ENCODE results near the gene RNF187. TPM values are rescaled to one million over a fixed set of nuclear protein-coding genes. Genes with fewer than 3 reads are reported as not detected.

The RNF187 gene
- total and polyA plus RNA-seq, 9 donors: 22.3 to 70.4 (median 56.2) TPM

DNA sequence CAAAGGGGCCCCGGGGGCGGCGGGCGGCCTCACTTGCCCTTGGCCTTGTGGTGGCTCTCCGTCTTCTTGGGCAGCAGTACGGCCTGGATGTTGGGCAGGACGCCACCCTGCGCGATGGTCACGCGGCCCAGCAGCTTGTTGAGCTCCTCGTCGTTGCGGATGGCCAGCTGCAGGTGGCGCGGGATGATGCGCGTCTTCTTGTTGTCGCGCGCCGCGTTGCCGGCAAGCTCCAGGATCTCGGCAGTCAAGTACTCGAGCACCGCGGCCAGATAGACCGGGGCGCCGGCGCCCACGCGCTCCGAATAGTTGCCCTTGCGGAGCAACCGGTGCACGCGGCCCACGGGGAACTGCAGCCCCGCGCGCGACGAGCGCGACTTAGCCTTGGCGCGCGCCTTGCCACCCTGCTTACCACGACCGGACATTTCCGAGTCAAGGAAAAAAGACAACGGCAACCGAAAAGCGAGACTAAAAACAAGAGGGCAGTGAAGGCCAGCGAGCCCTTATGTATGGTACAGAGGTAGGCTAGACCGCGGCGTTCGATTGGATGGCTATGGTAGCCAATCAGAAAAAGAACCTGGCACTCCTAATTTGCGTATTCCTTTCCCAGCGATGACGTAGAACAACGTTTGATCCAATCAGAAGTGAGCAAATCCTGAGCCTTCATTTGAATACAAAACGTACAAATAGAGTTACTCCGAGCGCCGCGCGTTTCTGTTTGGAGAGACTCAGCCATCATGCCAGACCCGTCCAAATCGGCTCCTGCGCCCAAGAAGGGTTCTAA, 29.6 kb upstream of the RNF187 start:
- no peaks in the 10 kb centered on the region for H3K9me3 ChIP-seq (replicated peaks; ENCODE audit: control insufficient read depth, low read depth, low read length)
- H3K36me3 ChIP-seq (ENCODE audit: control insufficient read depth, insufficient read depth, low read length): peaks cover 9% of the 10 kb centered on the region
- peak overlapping the region; percentile 76 for H3K4me3 ChIP-seq (ENCODE audit: low read length)
- H3K27ac ChIP-seq (ENCODE audit: low read length): peak overlapping the region; percentile 96
- H3K4me1 ChIP-seq (ENCODE audit: control insufficient read depth, insufficient read depth, low read length): peaks cover 19% of the 10 kb centered on the region
- H3K27me3 ChIP-seq (ENCODE audit: control insufficient read depth, insufficient read depth, low read length): peaks cover 14% of the 10 kb centered on the region
- under 1% methylated on average over 74 of the region's 74 CpGs for WGBS (ENCODE audit: insufficient coverage)
- DNase-seq: peak; percentile 99

DNA sequence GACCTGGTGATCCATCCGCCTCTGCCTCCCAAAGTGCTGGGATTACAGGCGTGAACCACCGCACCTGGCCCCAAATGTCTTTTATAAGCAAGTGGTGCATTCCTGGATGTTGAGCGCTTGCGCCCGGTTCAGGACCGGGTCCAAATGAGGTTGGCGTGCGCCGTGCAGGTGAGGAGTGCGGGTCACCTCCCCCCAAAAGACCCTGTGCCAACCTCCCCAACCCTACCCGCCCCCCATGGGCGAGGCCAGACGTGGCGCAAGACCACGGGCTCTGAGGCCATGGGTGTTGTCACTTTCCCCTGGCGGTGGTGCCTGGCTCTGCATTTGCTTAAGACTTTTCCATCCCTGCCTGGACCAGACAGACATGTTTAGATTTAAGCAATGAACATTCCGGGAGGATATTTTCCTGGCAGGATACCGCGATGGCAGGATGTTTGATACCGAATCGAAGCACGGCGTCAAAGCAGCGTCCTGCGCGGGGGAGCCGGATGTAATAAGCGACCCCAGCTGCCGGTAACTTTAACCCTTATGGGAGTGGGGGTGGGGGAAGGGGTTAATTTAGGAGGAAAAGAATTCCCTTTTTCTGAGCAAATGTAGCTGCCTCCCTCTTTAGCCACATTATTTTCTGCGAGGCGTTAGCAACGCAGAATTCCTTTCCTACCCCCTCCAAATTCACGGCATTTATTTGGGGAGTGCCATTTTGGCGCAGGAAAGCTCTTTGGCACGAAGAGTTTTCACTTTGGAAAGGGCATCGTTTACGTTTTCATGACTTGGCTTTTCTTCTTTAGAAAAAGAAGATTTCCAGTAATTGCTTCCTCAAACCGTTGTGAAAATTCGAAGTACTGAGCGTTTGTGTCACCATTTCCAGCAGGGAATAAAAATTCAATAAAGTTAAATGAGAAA, 27.8 kb upstream of the RNF187 start:
- Histone ChIP-seq H3K36me3 (ENCODE audit: control insufficient read depth, insufficient read depth, low read length) (peaks cover 1% of the 10 kb centered on the region), H3K27ac (ENCODE audit: low read length) (no peak overlapping the region), H3K9me3 (replicated peaks; ENCODE audit: control insufficient read depth, low read depth, low read length) (no peaks in the 10 kb centered on the region), H3K4me3 (ENCODE audit: low read length) (peak overlapping the region; percentile 76), H3K4me1 (ENCODE audit: control insufficient read depth, insufficient read depth, low read length) (peaks cover 26% of the 10 kb centered on the region), H3K27me3 (ENCODE audit: control insufficient read depth, insufficient read depth, low read length) (peaks cover 28% of the 10 kb centered on the region)
- 4% methylated on average over 24 of the region's 41 CpGs for WGBS (ENCODE audit: insufficient coverage)
- DNase-seq: peak; percentile 78

DNA sequence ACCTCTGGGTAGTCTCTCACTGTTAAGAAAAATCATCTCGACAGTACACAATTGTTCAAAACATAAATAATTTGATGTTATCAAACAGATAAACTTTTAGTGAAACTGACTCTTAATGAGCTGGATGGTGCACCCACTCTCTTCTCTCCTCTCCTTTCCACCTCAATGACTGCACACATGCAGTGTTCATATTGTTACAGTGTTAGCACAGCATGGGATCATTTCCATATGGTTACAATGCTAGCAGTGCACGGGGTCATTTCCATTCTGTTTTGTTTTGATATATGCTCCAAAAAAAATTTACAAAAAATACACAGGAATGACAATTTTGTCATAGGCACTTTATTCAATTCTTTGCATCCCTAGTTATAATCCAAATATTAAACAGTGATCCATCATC, 26.4 kb upstream of the RNF187 start:
- no peak overlapping the region for H3K4me3 ChIP-seq (ENCODE audit: low read length)
- no peak for DNase-seq
- H3K4me1 ChIP-seq (ENCODE audit: control insufficient read depth, insufficient read depth, low read length): peaks cover 29% of the 10 kb centered on the region
- no peak overlapping the region for H3K27ac ChIP-seq (ENCODE audit: low read length)
- no peaks in the 10 kb centered on the region for H3K36me3 ChIP-seq (ENCODE audit: control insufficient read depth, insufficient read depth, low read length)
- WGBS (ENCODE audit: insufficient coverage): no CpG with 5 or more reads among the region's 2 CpGs
- H3K27me3 ChIP-seq (ENCODE audit: control insufficient read depth, insufficient read depth, low read length): peaks cover 43% of the 10 kb centered on the region
- H3K9me3 ChIP-seq (replicated peaks; ENCODE audit: control insufficient read depth, low read depth, low read length): no peaks in the 10 kb centered on the region

DNA sequence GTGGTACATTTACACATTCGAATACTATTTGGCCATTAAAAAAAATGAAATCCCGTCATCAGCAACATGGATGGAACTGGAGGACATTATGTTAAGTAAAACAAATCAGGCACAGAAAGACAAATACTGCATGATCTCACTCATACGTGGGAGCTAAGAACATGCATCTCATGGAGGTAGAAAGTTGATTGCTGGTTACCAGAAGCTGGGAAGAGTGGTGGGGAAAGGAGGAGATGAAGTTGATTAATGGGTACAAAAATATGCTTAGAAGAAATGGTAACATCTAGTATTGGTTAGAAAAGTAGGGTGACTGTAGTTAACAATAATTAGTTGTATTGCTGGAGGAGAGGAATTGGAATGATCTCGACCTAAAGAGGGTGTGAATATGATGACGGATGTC, 24.6 kb upstream of the RNF187 start:
- H3K36me3 ChIP-seq (ENCODE audit: control insufficient read depth, insufficient read depth, low read length): no peaks in the 10 kb centered on the region
- peaks cover 25% of the 10 kb centered on the region for H3K4me1 ChIP-seq (ENCODE audit: control insufficient read depth, insufficient read depth, low read length)
- H3K4me3 ChIP-seq (ENCODE audit: low read length): no peak overlapping the region
- H3K9me3 ChIP-seq (replicated peaks; ENCODE audit: control insufficient read depth, low read depth, low read length): no peaks in the 10 kb centered on the region
- H3K27me3 ChIP-seq (ENCODE audit: control insufficient read depth, insufficient read depth, low read length): peaks cover 59% of the 10 kb centered on the region
- no peak overlapping the region for H3K27ac ChIP-seq (ENCODE audit: low read length)
- no peak for DNase-seq
- WGBS (ENCODE audit: insufficient coverage): 67% methylated on average over 1 of the region's 5 CpGs

DNA sequence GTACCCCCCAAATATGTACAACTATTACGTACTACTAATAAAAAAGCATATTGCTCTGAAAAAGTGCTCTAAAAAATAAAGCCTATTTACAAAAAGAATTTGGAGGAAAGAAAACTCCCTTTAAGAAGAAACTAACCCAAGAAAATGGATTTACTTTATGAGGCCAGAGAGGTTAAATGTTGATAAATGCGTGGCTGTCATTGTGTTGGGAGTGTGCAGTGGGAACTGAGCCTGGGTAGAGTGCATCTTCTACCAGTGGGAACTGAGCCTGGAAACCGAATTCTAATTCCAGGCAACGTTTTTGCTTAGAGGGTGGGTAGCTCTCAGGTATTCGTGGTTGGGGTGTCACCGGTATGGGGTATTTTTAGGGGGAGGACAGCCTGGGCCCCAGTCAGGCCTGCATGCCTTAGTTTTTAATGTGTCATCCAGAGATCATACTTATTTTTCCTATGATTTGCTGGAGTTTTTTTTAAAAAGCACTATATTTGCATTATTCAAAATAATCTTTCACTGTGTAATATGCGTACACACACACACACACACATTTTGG, 24.1 kb upstream of the RNF187 start:
- 39% methylated on average over 3 of the region's 7 CpGs for WGBS (ENCODE audit: insufficient coverage)
- no peak for DNase-seq
- peaks cover 25% of the 10 kb centered on the region for H3K4me1 ChIP-seq (ENCODE audit: control insufficient read depth, insufficient read depth, low read length)
- H3K36me3 ChIP-seq (ENCODE audit: control insufficient read depth, insufficient read depth, low read length): no peaks in the 10 kb centered on the region
- peaks cover 64% of the 10 kb centered on the region for H3K27me3 ChIP-seq (ENCODE audit: control insufficient read depth, insufficient read depth, low read length)
- H3K9me3 ChIP-seq (replicated peaks; ENCODE audit: control insufficient read depth, low read depth, low read length): no peaks in the 10 kb centered on the region
- no peak overlapping the region for H3K4me3 ChIP-seq (ENCODE audit: low read length)
- no peak overlapping the region for H3K27ac ChIP-seq (ENCODE audit: low read length)

DNA sequence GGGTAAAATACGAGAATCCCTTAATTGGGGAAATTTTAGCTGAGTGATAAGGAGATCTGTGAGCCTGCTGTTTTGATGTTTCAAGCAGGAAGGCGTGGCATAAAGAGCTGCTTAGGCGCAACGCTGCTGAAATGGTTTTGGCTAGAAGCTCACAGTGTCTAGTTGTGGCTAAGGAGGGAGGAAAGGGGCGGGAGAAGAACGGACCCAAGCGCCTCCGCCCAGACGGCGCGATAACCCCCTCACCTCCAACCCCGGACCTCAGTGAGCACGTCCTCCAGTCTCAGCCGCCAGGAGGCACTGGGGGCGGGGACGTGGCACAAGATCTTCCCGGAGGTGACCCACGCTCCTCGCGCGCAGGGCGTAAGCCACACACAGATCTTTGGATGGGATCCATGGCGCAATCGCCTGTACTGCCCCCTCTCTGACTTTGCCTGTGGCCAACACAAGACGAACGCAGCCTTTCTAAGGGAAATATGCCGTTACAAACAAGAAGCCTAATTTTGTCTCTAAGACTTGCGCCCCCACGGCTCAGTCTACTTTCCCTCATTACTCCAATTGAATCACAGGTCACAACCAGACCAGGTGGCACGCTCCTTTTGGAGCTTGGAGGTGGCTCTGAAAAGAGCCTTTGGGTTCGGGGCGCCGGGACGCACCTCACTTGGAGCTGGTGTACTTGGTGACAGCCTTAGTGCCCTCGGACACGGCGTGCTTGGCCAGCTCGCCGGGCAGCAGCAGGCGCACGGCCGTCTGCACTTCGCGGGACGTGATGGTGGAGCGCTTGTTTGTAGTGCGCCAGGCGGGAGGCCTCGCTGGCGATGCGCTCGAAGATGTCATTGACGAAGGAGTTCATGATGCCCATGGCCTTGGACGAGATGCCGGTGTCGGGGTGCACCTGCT, 23.4 kb upstream of the RNF187 start:
- WGBS (ENCODE audit: insufficient coverage): under 1% methylated on average over 21 of the region's 56 CpGs
- H3K27ac ChIP-seq (ENCODE audit: low read length): no peak overlapping the region
- H3K36me3 ChIP-seq (ENCODE audit: control insufficient read depth, insufficient read depth, low read length): no peaks in the 10 kb centered on the region
- no peak for DNase-seq
- H3K4me3 ChIP-seq (ENCODE audit: low read length): peak overlapping the region; percentile 38
- H3K4me1 ChIP-seq (ENCODE audit: control insufficient read depth, insufficient read depth, low read length): peaks cover 19% of the 10 kb centered on the region
- H3K27me3 ChIP-seq (ENCODE audit: control insufficient read depth, insufficient read depth, low read length): peaks cover 71% of the 10 kb centered on the region
- H3K9me3 ChIP-seq (replicated peaks; ENCODE audit: control insufficient read depth, low read depth, low read length): no peaks in the 10 kb centered on the region

DNA sequence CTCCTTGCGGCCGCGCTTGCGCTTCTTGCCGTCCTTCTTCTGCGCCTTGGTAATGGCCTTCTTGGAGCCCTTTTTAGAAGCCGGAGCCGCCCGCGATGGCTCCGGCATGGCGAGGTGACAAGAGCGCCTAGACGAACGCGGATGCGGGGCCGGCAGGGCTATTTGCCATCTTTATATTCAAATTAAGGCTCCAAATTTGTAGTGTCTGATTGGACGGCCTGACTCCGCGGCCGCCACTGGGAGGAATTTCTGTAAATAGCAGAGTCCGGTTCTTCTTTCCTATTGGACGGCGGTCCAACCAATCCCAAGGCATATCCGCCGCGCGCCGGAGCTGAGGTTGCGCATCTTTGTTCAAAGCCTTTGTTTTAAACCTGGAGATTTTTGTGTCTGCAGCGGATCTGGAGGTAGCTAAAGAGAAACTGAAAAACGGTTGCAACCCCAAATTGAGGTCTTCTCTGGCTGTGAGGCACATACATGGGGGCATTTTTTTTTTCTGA, 22.6 kb upstream of the RNF187 start:
- Histone ChIP-seq H3K36me3 (ENCODE audit: control insufficient read depth, insufficient read depth, low read length) (no peaks in the 10 kb centered on the region), H3K9me3 (replicated peaks; ENCODE audit: control insufficient read depth, low read depth, low read length) (no peaks in the 10 kb centered on the region), H3K4me1 (ENCODE audit: control insufficient read depth, insufficient read depth, low read length) (peaks cover 12% of the 10 kb centered on the region), H3K27ac (ENCODE audit: low read length) (no peak overlapping the region), H3K27me3 (ENCODE audit: control insufficient read depth, insufficient read depth, low read length) (peaks cover 72% of the 10 kb centered on the region), H3K4me3 (ENCODE audit: low read length) (peak overlapping the region; percentile 38)
- 0% methylated on average over 24 of the region's 33 CpGs for WGBS (ENCODE audit: insufficient coverage)
- DNase-seq: peak; percentile 92

DNA sequence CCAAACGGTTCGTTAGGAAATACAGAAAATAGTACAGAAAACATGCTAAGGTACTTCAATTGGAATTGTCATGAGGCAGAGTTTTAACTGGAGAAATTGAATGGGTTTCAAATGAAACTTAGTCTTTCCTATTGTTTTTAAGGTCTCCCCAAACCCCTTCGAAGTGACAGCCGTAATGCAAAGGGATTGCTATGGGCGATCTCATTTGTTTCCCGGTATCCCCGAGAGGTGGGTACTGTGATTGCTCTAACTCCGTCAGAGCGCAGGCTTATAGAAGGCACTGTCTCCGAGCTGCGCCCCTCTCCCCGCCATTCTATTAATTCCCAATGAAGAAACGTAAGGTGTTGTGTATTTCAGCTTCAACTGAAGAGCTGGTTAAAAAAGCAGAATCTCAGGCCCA, 22.0 kb upstream of the RNF187 start:
- no peaks in the 10 kb centered on the region for H3K9me3 ChIP-seq (replicated peaks; ENCODE audit: control insufficient read depth, low read depth, low read length)
- no peak for DNase-seq
- H3K4me1 ChIP-seq (ENCODE audit: control insufficient read depth, insufficient read depth, low read length): peaks cover 11% of the 10 kb centered on the region
- H3K36me3 ChIP-seq (ENCODE audit: control insufficient read depth, insufficient read depth, low read length): no peaks in the 10 kb centered on the region
- H3K27me3 ChIP-seq (ENCODE audit: control insufficient read depth, insufficient read depth, low read length): peaks cover 73% of the 10 kb centered on the region
- peak overlapping the region; percentile 38 for H3K4me3 ChIP-seq (ENCODE audit: low read length)
- H3K27ac ChIP-seq (ENCODE audit: low read length): no peak overlapping the region
- 4% methylated on average over 3 of the region's 13 CpGs for WGBS (ENCODE audit: insufficient coverage)

DNA sequence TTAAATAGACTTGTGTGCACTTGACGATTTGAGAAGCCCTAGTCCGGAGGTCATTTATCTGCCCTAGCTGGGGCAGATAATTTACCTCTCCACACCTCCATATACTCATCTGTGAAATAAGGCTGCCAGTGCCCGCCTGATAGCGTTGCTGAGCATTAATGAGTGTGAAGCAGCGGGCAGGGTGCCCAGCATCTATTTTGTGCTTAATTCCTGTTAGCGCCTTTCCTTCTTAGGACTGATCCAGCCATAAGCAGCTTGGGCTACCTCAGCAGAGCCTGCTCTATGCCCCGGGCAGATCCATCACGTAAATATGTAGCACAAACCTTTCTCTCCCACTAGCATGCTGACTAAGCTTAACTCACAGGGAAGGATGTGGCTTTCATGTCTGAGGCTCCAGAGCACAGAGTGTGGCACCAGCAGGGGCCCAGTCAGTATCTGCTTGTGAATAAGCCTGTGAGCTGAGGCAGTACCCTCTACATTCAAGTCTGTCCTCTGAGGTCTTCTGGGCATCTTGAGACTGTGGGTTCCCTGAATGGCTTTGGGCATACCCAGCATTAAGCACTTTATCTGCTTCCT, 21.5 kb upstream of the RNF187 start:
- no peak for DNase-seq
- 70% methylated on average over 6 of the region's 8 CpGs for WGBS (ENCODE audit: insufficient coverage)
- peaks cover 11% of the 10 kb centered on the region for H3K4me1 ChIP-seq (ENCODE audit: control insufficient read depth, insufficient read depth, low read length)
- H3K36me3 ChIP-seq (ENCODE audit: control insufficient read depth, insufficient read depth, low read length): no peaks in the 10 kb centered on the region
- no peak overlapping the region for H3K4me3 ChIP-seq (ENCODE audit: low read length)
- H3K9me3 ChIP-seq (replicated peaks; ENCODE audit: control insufficient read depth, low read depth, low read length): no peaks in the 10 kb centered on the region
- no peak overlapping the region for H3K27ac ChIP-seq (ENCODE audit: low read length)
- peaks cover 76% of the 10 kb centered on the region for H3K27me3 ChIP-seq (ENCODE audit: control insufficient read depth, insufficient read depth, low read length)

Data from muscle of leg (tissue), 11 donors.